ENCODE data around the gene SNX5.

The SNX5 gene

DNA sequence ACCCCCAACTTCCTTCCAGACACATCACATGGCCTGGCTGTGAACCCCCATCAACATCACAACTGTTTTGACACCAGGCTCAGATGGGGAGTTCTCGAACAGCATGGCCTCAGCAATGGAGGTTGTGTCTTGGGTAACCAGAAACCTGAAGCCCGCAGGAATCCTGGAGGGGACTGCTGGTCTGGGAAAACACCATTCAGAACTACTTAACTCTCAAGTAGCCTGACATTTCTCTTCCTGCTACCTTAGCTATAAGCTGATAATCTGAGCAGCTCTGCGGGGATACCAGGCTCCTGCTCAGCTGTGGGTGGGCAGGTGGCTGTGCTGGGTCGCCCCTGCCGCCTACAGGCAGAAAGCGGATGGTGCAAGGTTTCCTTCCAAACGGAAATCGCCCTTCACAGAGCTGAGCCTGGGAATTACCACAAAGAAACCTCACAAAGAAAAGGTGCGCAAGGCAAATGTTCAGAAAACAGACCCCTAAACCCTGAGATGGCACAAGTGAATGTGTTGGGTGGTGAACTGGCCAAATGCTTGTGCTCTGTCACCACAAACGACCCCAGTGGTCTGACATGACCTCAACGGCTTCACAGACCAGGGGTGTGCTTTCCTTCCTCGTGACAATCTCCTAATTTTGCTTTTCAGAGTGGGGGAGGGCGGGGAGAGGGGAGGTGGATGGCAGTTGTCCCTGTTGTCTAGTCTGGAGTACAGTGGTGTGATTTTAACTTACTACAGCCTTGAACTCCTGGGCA, 29.5 kb downstream of the SNX5 start:
- peak; percentile 55 to 63 for DNase-seq

DNA sequence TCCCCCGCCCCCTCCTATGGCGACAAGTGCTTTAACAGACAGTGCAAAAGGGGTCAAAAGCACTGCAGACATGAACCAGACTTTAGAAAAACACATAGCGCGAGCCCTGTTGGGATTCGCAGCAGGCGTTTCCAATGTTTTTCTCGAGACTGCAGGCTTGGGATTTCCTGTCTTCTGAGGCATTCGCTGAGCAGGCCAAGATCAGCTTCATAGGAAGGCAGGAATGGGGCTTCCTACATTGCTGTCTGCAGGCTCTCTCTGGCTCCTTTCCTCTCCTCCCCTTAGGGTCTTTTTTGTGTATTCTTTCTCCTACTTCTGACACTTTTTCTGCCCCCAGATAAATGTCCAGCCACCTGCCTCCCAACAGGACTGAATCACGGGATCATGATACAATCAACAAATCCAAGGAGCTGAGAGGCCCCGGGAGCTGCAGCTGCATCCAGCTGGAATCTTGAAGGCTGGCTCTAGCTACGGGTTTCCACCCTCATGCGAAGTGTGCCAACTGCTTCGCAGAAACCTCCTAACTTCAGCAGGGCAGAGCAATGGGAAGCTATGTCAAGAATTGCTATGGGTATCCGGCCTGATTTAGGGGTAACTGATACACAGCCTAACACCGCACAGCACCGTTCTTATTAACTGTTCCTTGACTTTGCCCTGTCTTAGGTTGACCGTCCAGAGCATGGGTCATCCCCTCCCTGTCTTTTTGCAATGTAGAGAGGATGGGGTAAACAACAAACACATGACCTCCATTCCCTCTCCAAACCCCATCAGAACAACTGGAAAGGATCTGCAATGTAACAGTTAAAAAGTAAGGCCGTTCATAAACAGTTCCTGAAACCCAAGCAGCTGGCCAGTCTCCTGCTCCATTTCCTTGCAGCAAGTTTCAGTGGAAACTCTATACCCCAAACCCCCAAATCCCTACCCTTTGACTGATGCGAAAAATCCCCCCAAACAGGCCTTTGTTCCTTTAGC, 31.5 kb downstream of the SNX5 start:
- no peak for DNase-seq

DNA sequence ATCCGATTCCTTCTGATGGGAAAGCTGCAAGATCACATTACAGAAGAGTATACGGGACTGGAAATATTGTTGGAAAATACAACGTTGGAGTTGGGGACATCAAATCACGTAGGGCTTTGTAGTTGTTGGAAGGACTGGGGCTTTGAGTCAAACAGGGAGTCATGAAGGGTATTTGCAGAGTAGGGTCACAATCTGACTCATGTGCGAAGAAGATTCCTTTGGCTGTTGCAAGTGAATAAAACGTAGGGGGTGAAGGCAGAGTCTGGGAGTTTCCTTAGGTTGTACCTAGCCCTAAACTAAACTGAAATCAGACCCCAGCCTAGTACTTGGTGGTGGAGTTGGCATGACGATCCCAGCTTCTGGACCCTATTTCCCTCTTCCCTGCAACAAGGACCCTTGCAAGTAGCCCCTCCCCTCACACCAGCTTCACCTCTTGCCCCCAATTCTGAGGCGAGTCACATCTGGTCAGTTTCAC, 32.3 kb downstream of the SNX5 start:
- DNase-seq: no peak

DNA sequence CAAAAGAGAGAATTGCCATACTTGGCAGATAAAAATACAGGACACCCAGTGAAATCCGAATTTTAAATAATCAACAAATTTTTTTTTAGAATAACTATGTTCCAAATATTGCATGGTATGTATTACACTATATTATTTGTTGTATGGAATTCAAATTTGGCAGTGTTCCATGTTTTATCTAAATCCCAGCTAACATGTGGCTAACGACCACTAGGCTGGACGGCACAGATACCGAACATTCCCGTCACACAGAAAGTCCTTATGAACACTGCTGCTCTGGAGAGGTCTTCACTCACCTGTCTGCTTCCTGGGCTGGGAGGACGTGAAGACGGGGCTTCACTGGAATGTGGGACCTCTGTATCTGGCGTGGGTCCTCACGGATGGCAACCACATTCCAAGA, 32.8 kb downstream of the SNX5 start:
- no peak for DNase-seq

DNA sequence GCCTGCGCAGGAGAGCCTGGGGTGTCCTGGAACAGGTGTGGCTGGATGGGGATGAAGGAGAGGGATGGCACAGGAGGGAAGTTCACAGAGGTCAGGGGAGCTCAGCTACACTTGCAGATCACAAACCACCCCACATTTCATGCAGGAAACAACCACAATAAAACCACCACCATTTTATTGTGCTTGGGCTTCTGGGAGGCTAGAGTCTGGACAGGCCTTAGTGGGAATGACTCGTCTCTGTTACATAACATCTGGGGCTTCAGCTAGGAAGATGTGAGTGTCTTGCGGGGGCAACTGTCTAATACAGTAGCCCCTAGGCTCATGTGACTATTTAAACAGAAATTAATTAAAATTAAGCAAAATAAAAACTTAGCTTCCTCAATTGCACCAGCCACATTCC, 33.4 kb downstream of the SNX5 start:
- DNase-seq: no peak

DNA sequence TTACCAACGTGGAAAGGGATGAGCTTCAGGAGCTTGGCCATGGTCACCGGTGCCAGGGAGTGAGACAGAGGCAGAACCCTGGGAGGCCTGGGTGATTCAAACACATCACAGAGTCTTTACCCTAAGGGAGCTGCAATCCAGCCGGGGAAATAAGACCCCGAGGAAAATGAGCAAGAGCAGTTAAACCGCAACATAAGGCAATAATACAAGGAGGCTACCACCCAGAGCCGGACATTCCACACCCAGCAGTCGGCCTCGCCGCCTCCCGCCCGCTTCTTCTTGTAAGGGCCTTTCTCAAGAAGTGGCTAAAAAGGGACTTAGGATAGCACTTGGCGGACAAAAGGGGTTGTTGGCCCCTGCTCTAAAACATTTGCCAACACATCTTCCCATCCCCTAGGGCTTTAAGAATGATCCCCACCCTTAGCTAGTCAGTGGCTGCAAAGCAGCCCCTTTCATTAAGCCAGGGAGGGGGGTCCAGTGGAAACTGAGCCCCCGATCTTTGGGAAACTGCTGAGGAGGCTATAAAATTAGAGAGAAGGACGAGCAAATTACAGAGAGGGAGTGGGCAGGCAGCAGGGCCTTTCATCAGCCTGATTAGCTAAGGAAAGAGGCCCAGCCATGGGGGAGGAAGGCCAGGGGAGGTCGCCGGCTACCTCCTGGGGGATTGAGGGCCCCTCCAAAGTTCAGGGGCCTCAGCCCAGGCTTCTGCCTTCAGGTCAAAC, 34.3 kb downstream of the SNX5 start:
- DNase-seq: no peak

DNA sequence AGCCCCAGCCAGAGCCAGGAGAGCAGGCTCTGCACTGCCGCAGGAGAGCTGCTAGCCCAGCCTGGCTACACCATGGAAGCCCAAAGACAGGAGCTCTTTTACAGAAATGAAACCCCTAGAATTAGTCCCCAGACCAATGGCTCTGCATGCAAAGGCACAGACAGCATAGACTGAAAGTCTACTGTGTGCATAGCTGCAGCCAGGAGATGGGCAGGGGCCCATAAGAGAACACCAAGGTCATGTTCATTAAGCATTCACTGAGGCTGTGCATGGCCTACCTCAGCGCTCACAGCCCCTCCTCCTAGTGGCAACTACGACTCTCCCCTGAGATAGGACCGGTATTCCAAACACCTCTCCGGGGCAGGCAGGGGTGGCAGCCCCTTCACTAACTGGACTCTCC, 34.9 kb downstream of the SNX5 start:
- no peak for DNase-seq

DNA sequence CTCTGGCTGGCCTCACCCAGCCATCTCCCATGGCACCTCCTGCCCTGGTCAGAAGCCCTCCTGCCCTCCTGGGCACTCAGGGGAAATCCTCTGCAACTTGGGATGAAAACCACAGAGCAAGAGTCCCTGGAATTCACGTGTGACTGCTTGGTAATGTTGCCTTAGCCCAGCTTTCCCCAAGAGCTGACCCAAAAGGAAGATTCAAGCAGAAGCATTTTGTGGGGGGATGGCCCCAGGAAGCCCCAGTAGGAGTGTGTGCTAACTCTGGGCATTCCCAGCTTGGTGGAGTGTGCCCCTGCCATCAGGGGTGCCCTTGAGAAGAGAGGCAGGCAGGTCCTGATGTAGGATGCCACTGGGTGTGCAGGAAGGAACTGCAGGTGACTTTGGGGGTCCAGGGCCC, 35.5 kb downstream of the SNX5 start:
- no peak for DNase-seq

DNA sequence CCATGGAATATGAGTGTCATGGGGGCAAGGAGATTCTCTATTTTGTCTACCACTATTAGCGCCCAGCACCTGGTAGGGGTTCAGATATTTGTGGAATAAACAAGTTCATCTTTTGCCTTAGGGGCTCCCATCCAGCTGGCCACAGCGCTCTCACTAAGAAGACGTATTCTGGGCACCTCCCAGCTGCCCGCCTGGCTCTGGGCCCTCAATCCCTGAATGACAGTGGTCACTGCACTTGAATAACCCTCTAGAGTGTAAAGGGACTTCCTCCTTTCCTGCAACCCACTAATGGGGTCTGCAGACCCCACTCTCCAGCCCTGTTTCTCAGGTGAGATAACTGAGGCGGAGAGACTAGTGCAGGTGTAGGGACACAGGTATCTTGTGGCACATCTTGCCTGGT, 36.2 kb downstream of the SNX5 start:
- no peak for DNase-seq

DNA sequence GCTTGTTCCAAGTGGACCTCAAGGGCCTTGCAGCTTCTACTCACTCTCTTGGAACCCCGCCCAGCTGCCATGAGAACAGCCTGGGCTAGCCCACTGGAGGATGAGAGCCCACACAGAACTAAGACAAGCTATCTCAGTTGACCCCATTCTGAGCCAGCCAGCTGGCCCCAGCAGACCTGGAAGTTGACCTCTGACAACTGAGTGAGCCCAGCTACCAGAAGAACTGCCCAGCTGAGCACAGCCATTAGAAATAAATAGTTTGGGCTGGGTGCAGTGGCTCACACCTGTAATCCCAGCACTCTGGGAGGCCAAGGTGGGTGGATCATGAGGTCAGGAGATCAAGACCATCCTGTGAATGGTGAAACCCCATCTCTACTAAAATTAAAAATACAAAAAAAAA, 37.1 kb downstream of the SNX5 start:
- no peak for DNase-seq

DNA sequence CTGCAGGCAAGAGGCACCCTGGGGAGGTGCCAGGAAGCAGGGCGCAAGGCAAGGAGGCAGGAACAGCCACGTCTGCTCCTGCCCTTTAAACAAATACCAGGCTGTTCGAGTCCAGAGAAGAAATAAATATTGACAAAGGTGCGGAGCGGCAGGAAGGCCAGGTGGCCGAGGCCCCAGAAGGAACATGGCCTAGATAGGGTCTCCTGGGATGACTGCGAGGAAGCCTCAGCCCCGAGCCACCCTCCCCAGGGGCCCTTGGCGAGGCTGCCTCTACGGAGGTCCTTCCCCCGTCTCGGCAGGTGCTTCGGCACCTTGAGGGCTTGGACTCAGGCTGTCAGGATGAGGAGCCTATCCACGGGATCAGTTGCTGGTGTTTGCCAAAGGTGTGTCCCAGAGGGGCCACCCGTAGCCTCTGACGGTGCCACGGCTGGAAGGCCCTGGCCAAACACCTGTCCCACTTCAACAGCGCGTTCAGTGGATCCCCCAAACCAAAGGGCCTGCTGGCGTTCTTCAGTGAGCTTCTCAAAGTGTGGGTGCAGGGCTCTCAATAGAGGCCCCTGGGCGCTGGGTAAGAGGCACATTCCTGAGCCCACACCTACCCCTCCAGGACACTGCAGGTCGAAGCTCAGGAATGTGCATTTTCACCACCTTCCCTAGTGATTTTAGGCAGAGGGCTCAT, 39.8 kb downstream of the SNX5 start:
- no peak for DNase-seq

DNA sequence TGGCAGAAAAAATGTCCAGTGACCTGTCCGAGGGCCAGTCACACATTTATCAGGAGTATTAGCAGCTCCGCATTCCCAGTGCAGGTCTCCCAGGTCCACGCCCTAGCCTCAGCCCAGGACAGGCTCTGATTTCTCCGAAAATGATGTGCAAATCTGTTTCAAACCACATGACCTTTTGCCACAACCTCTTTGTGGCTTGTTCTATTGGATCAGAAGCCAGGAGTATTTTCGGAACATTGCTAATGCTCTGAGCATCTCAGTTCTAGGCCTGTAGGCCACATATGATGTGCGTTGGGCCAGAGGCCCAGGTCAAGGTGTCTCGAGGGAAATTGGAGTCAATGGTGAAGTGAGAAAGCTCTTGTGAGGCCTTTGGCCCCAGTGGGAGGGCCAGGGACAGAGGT, 40.4 kb downstream of the SNX5 start:
- no peak for DNase-seq

DNA sequence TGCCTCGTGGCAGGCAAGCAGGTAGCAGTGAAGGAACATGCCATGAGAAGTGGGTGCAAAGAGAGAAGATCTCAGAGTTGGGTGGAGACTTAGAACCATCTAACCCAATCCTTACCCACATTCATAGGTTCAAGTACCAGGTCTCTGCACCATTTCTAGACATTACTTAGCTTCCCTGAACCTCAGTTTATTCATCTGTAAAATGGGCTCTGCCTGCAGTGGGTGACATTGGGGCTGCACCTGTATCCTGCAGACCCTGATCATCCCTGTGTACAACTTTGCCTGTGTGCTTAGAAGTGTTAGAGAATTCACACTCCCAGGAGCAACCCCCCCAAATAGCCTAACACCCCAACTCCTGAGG, 42.7 kb downstream of the SNX5 start:
- no peak for DNase-seq

DNA sequence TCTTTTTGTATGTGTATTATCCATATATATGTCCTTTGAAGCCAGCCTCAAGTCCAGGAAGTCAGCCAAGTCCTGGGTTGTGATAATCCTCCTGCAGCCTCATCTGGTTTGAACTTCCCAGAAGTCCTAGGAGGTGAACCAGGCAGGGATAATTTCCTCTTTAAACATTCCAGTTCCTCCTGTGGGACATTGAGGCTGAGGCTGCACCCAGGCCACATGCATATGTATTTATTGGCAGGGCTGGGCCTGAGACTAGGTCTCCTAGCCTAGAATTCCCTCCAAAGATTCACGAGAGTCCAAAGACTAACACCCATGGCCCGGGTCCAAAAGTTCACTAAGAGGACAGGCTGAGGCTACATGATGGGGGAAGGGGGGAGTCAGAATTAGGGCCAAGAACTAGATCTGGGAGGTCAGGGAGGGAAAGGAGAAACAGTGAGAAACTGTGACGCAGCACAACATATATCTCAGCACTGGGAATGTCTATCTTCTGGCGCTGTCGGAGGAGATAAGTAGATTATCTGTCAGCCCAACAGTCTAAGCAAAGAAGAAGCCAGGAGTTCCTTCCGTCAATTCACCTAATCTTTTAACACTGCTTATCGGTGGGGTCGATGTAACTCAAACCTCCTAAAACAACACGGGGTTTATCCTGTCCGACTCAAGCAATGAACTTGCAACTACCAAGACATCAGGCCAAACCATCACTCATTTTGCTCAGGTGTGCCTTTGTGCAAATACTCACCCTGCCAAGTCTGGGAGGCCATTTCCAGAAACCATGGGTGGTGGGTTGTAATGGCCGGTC, 43.3 kb downstream of the SNX5 start:
- DNase-seq: no peak

DNA sequence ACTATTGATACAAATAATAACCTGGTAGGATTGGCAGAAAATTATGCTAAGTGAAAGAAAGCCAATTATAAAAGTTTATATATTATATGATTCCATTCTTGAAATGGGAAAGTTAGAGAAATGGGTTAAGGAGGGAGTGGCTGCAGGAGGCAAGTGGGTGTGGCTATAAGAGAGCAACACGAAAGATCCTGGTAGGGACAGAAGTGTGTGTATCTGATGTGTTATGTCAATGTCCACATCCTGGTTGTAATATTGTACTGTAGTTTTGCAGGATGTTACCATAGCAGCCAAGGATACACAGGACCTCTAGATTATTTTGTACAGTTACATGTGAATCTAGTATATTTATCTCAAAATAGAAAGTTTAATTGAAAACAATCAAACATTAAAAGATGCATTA, 46.8 kb downstream of the SNX5 start:
- no peak for DNase-seq

DNA sequence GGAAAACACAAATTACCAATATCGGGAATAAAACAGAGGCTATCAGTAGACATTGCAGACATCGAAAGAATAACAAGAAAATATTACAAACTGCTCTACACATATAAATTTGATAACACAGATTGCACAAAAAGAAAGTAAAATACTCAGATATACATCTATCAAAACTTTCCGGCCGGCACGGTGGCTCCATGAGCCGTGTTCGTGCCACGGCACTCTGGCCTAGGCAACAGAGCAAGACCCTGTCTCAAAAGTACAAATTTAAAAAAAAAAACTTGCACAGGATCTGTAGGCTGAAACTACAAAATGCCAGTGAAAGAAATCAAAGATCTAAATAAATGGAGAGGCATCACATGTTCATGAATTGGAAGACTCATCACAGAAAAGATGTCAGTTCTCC, 49.4 kb downstream of the SNX5 start:
- no peak for DNase-seq

DNA sequence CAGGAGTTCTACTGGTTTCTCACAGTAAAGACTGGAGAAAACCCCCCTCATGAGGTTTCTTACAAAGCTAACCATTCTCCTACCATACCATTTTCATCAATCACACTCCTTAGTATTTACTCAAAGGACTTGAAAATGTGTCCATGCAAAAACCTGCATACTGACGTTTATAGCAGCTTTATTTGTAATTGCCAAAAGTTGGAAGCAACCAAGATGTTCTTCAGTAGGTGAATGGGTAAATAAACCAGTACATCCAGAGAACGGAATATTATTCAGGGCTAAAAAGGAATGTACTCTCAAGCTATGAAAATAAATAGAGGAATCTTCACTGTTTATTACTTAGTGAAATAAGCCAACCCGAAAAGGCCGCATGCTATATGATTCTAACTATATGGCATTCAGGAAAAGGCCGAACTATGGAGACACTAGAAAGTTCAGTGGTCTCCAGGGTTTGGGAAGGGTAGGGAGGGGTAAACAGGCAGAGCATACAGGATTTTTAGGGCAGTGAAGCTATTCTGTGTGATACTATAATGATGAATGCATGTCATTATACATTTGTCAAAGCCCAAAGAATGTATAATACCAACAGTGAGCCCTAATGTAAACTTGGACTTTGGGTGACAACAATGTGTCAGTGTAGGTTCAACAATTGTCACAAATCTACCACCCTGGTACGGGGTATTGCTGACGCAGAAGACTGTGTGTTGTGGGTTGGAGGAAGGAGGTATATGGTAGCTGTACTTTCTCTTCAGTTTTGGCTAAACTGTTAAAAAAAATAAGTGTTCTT, 50.6 kb downstream of the SNX5 start:
- DNase-seq: no peak

DNA sequence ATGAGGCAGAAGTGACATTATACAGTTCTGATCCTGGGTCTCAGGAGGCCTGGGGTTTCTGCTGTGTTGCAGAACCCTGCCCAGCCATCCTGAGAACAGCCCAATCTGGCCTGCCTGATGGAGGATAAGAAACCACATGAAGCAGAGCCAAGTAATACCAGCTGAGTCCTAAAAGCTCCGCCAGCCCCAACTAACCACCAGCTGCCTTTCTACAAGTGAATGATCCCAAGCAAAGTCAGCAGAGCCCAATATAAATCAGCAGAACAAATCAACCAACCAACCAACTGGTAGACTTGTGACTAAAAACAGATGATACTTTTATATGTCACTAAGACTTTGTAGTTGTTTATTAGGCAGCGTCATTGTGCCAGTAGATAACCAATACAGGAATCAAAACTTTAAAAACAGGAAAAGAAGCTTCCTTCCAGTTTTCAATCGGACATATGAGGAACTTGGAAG, 52.1 kb downstream of the SNX5 start:
- no peak for DNase-seq

DNA sequence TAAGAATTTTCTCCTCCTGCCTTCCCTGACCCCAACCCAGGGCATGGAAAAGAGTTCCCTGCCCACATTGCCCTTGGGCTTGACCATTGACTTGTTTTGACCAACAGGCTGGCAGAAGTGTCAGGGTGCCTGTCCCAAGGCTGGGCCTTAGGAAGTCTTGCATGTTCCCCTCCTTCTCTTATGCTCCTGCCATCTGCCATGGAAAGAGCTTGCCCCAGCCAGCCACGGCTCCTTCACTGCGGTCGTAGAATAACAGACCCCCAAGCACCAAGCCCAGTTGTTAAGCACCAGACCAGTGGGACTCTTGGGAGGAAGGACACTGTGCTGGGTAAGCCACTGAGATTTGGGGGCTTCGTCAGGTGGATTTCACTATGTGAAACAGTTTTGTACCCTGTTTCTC, 53.6 kb downstream of the SNX5 start:
- DNase-seq: no peak

DNA sequence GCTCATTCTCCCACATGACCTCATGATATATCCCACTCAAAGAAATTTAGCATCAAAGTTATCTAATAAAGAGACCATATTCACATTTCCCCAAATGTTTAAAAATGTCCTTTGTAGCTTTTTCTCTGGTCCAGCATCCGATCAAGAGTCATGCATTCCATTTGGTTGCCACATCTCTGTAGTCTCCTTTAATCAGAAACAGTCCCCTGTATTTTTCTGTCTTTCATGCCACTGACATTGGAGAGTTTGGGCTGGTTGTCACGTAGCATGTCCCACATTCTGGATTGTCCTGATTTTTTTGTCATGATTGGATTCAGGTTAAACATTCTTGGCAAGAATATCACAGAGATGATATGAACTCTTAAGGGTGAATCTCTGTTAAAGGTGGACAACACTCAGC, 55.7 kb downstream of the SNX5 start:
- DNase-seq: no peak

DNA sequence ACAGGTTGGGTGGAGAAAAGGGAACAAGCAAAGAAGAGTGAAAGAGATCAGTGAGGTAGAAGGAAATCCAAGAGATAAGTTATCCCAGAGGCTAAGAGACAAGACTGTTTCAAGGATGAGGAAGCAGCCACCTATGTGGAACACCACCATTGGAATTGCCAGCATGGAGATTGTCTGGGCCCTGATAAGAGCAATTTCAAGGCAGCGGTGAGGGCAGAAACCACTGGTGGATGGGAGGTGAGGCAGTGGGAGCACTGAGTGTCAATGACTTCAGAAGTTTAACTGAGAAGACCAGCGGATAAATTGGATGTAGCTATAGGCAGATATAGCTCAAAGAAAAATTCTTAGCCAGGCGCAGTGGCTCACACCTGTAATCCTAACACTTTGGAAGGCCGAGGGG, 56.7 kb downstream of the SNX5 start:
- DNase-seq: no peak

All from stimulated activated CD4-positive, alpha-beta T cell treated with anti-CD3 and anti-CD28 coated beads, Interleukin-2, amount 100 ng/mL, for 24 hours (primary cell).